OCI-LY3 (cell line): Measurements from ENCODE around the gene LILRB5.

ENCODE experiments used
- H2AFZ ChIP-seq: fragments of 200-600, 300-600 bp; shearing (Covaris generic); 2 replicates; pipeline ENCODE4 v1.6.0; 2014; ENCODE audit warnings: antibody characterized with exemption, low read depth, low read length
- H3K27ac ChIP-seq: fragments of 200-600, 300-600 bp; sonication (generic); 2 replicates; pipeline ENCODE4 v1.5.1; 2014; ENCODE audit warnings: mild to moderate bottlenecking, low read length, moderate library complexity, mixed read lengths
- H3K27me3 ChIP-seq: fragments of 200-600, 300-600 bp; sonication (generic); 2 replicates; pipeline ENCODE4 v1.6.1; 2014; ENCODE audit warnings: low read depth, low read length, mixed read lengths
- H3K36me3 ChIP-seq: fragments of 200-600, 300-600 bp; sonication (generic); replicated peaks from 2 replicates; pipeline ENCODE3; 2014; ENCODE audit warnings: low read depth, low read length, mixed read lengths
- H3K4me1 ChIP-seq: fragments of 300-600, 200-600 bp; sonication (generic); 2 replicates; pipeline ENCODE4 v1.6.1; 2014; ENCODE audit warnings: low read length, mixed read lengths
- H3K4me2 ChIP-seq: fragments of 200-600, 300-600 bp; sonication (generic); 2 replicates; pipeline ENCODE4 v1.6.1; 2014; ENCODE audit warnings: low read length, mixed read lengths
- H3K4me3 ChIP-seq: fragments of 300-600, 200-600 bp; sonication (generic); 2 replicates; pipeline ENCODE4 v1.5.1; 2014; ENCODE audit warnings: antibody characterized with exemption, mild to moderate bottlenecking, low read length, moderate library complexity
- H3K79me2 ChIP-seq: fragments of 300-600, 200-600 bp; shearing (Covaris generic); 2 replicates; pipeline ENCODE4 v1.6.1; 2014; ENCODE audit warnings: mild to moderate bottlenecking, low read length, mixed read lengths
- H3K9ac ChIP-seq: fragments of 300-600, 200-600 bp; shearing (Covaris generic); 2 replicates; pipeline ENCODE4 v1.6.0; 2014; ENCODE audit warnings: mild to moderate bottlenecking, low read length, moderate library complexity
- H3K9me3 ChIP-seq: fragments of 200-600, 300-600 bp; shearing (Covaris generic); 2 replicates; pipeline ENCODE4 v1.6.1; 2014; ENCODE audit warnings: low read length, mixed read lengths; ENCODE audit not compliant: insufficient read depth
- H4K20me1 ChIP-seq: fragments of 200-600, 300-600 bp; sonication (generic); 2 replicates; pipeline ENCODE4 v1.6.1; 2016; ENCODE audit warnings: low read length, mixed read lengths; ENCODE audit not compliant: insufficient read depth
- CTCF ChIP-seq: fragments of 200-600, 300-600 bp; sonication (generic); IDR thresholded peaks from 2 replicates; pipeline ENCODE4 v1.5.1; 2014; ENCODE audit warnings: antibody characterized with exemption, low read length, low read depth
- EZH2phosphoT487 ChIP-seq: fragments of 200-600 bp; shearing (Covaris generic); IDR thresholded peaks from 2 replicates; pipeline ENCODE4 v1.6.1; 2018; ENCODE audit warnings: antibody characterized with exemption, mixed run types, low read depth

LILRB5 gene

GRCh38 chr19:54299126-54299498 lies 42.0 kb upstream of the LILRB5 start:
- Histone ChIP-seq H3K4me3 (no peak overlapping the region), H3K27ac (no peak overlapping the region), H4K20me1 (no peaks in the 10 kb centered on the region), H3K9me3 (no peaks in the 10 kb centered on the region), H2AFZ (0 out of 2 replicates have a peak overlapping the region, but pooled peaks have one; percentile 1), H3K36me3 (no peaks in the 10 kb centered on the region), H3K4me2 (no peak overlapping the region), H3K79me2 (no peaks in the 10 kb centered on the region), H3K27me3 (peaks cover 51% of the 10 kb centered on the region), H3K9ac (no peak overlapping the region), H3K4me1 (peaks cover 7% of the 10 kb centered on the region)
- TF ChIP-seq EZH2phosphoT487 (no peak), CTCF (no peak)

- Histone ChIP-seq H3K9ac (no peak overlapping the region), H3K27me3 (peaks cover 55% of the 10 kb centered on the region), H3K4me2 (no peak overlapping the region)
Measured at GRCh38 chr19:54298357-54299125, 41.5 kb upstream of the LILRB5 start.

GRCh38 chr19:54297759-54298305 lies 40.8 kb upstream of the LILRB5 start:
- no peak overlapping the region for H3K4me3 ChIP-seq
- no peak overlapping the region for H3K9ac ChIP-seq

More at GRCh38 chr19:54298357-54299125, 41.5 kb upstream of the LILRB5 start:
- no peaks in the 10 kb centered on the region for H3K36me3 ChIP-seq
- TF ChIP-seq CTCF, result no peak
- no peaks in the 10 kb centered on the region for H3K9me3 ChIP-seq
- no peaks in the 10 kb centered on the region for H3K79me2 ChIP-seq
- peaks cover 7% of the 10 kb centered on the region for H3K4me1 ChIP-seq
- H3K27ac ChIP-seq, result no peak overlapping the region
- no peak overlapping the region for H3K4me3 ChIP-seq
- no peaks in the 10 kb centered on the region for H4K20me1 ChIP-seq
- 0 out of 2 replicates have a peak overlapping the region, but pooled peaks have one; percentile 1 for H2AFZ ChIP-seq

More at GRCh38 chr19:54297759-54298305, 40.8 kb upstream of the LILRB5 start:
- Histone ChIP-seq H3K4me1 (peaks cover 7% of the 10 kb centered on the region), H3K27ac (no peak overlapping the region), H4K20me1 (no peaks in the 10 kb centered on the region), H3K9me3 (no peaks in the 10 kb centered on the region), H2AFZ (no peak overlapping the region), H3K79me2 (no peaks in the 10 kb centered on the region), H3K36me3 (no peaks in the 10 kb centered on the region), H3K27me3 (peaks cover 57% of the 10 kb centered on the region), H3K4me2 (no peak overlapping the region)
- TF ChIP-seq CTCF (peak; percentile 62), EZH2phosphoT487 (no peak)
